Measurements from ENCODE around the gene CHST8.

GRCh38 chr19:33686687-33687480 is 65.1 kb downstream of the CHST8 start:
- TF ChIP-seq RFX5 (IDR thresholded peaks at IDR 0.05; ENCODE audit: low read length): no peak
- no peak for TF ChIP-seq POLR2AphosphoS5 (IDR thresholded peaks at IDR 0.05; ENCODE audit: low read depth, low read length)
- TF ChIP-seq CTCF (IDR thresholded peaks at IDR 0.05): no peak
- no peak for TF ChIP-seq REST (IDR thresholded peaks at IDR 0.05; ENCODE audit: low read depth, low read length)
- no peak for TF ChIP-seq TEAD4 (IDR thresholded peaks at IDR 0.05; ENCODE audit: borderline replicate concordance, insufficient read depth)
- TF ChIP-seq GABPA (IDR thresholded peaks at IDR 0.05; ENCODE audit: low read depth): no peak

All from SK-N-SH (cell line).